Hematopoietic multipotent progenitor cell treated with erythropoietin and hydrocortisone succinate and interleukin-3 and kit ligand, for 6 days (in vitro differentiated cells): ENCODE results near the gene C11orf54.
A peak's percentile ranks its signal among the peaks of the same experiment; 100 is the strongest.
"Not testable (repeated sequence)": the region's sequence is repeated elsewhere in the genome, so short reads cannot be mapped to it uniquely, and the experiment has no call there.

ENCODE experiments used
- DNase-seq: peaks from one replicate; pipeline ENCODE4 v3.0.0-alpha.2; 2015

The C11orf54 gene

DNA sequence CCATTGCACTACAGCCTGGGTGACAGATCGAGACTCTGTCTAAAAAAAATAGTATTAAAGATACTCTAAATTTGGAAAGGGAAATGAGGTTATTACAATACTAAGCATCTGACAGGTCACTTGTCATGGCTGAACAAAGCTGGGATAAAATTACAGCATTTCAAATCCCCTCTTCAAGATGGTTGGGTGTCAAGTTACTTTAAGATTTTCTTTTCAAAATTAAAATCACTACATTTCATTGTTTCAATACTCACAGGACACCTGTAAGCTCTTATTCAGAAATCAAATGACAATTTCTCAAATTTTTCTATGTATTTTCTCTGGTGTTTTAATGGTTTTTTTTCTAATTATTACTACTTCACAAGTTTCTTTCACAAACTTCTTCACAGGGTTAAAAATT, 5.8 kb upstream of the C11orf54 start:
- no peak for DNase-seq

GRCh38 chr11:93736129-93736528, 5.3 kb upstream of the C11orf54 start:
- no peak for DNase-seq

- no peak for DNase-seq
Observed at GRCh38 chr11:93737904-93738612, 3.4 kb upstream of the C11orf54 start.

DNA sequence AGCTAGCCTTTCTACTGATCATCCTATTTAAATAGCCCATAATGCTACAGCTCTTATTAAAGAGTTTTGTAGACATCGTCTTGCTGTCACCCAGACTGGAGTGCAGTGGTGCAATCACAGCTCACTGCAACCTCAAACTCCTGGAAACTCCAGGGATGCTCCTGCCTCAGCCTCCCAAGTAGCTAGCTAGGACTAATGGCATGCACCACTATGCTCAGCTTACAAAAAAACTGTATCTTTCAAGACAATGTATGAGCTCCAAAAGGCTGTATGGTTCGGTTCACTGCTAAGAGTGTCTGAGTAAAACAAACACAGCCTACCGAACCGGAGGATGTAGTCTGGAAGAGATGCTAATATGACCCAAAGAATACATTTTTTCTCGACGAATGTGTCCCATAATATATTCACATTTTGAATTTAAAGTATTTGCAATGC, 2.8 kb upstream of the C11orf54 start:
- no peak for DNase-seq

DNA sequence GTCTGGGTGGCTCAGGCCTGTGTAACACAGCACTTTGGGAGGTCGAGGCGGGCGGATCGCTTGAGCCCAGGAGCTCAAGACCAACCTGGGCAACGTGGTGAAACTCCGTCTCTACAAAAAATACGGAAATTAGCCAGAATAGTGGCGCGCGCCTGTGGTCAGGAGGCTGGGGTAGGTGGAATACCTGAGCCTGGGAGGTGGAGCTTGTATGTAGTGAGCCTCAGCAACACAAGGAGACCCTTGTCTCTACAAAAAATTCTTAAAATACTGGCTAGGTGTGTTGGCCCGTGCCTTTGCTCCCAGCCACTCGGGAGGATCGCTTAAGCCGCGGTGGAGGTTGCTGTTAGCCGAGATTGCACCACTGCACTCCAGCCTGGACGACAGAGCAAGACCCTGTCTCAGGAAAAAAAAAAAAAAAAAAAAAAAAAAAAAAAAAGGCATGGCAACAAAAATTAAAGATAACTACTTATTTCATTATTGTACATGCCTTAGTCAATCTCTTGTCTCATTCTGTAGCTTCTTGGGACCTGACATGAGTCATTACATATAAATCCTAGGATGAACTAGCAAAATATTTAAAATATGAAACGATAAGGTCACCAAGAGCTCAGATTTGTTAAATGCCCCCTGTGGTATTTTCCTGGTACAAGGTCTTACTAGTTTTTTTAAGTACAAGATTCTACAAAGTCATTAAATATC, 1.3 kb upstream of the C11orf54 start:
- DNase-seq, result peak; percentile 48

DNA sequence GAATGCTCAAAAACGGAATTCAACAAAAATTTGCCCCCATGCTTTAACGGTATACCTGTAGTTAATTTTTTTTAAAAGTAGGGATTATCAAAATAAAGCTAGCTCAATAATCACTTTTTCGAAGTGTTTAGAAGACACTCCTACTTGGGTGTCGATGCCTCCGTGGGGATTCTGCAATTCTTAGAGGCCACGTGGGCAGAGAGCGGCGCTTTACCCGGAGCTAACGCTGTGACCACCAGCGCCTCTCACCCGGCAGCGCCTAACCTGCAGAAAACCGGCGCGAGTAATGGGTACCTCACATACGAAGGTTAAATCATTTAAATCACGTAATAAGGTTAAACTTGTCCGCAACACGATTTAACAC, 760 bp upstream of the C11orf54 start:
- peak; percentile 84 for DNase-seq

DNA sequence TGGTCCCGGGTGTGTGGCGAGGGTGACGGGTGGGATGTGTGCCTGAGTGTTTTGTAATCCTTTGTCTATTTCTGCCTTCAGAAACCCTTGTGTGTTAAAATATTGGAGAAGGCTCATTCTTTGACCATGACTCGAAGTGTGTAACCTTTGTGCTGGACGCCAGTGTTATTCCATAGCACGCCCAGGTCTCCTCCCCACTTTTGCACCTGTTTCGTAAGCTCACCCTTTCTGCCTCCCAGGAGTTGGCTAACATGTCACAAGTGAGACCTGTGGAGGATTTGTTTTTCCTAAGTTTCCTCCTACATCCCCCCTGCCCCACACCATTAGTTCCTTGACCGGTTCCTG, 382 bp downstream of the C11orf54 start:
- DNase-seq, result no peak

DNA sequence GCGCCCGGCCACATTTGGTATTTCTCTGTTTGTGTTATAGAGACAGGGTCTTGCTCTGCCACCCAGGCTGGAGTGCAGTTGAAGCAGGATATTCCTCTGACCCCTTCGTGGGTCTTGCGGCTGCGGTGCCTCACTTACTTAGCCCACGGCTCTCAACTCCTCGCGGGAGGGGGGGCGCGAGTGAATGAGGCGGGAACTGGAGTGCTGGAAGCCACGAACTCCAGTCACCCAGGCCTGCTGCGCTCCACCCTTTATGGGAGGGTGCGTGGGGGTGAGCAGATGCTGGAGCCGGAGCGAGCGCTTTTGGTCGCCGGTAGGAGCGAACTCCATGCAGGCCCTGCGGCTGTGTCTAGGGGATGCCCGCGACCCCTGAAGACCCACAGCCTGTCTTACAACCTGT, 1.8 kb downstream of the C11orf54 start:
- no peak for DNase-seq

DNA sequence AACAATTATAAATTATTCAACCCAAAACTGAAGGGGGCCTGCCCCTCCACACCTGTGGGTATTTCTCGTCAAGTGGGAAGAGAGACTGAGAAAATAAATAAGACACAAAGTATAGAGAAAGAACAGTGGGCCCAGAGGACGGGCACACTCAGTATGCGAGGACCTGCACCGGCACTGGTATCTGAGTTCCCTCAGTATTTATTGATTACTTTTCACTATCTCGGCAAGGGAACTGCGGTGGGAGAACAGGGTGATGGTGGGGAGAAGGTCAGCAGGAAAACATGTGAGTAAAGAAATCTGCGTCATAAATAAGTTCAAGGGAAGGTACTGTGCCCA, 3.2 kb downstream of the C11orf54 start:
- no peak for DNase-seq

DNA sequence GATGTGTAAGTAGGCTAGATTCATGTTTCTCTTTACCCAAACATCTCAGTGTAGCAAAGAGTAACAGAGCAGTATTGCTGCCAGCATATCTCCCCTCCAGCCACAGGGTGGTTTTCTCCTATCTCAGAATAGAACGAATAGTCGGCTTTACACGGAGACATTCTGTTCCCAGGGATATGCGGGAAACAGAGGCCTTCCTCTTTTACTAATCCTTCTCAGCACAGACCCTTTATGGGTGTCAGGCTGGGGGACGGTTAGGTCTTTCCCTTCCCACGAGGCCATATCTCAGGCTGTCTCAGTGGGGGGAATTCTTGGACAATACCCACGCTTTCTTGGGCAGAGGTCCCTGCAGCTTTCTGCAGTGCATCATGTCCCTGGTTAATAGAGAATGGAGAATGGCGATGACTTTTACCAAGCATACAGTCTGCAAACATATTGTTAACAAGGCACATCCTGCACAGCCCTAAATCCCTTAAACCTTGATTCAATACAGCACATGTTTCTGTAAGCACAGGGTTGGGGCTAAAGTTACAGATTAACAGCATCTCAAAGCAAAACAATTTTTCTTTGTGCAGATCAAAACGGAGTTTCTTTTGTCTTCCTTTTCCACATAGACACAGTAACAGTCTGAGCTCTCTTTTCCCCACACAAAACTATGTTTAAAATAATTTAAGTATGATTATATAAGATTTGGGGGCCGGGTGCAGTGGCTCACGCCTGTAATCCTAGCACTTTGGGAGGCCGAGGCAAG, 3.7 kb downstream of the C11orf54 start:
- peak; percentile 73 for DNase-seq

GRCh38 chr11:93746101-93746500, 4.6 kb downstream of the C11orf54 start:
- DNase-seq, result no peak

GRCh38 chr11:93747122-93747521, 5.7 kb downstream of the C11orf54 start:
- no peak for DNase-seq

- no peak for DNase-seq
Observed at GRCh38 chr11:93751001-93751400, 9.5 kb downstream of the C11orf54 start.

DNA sequence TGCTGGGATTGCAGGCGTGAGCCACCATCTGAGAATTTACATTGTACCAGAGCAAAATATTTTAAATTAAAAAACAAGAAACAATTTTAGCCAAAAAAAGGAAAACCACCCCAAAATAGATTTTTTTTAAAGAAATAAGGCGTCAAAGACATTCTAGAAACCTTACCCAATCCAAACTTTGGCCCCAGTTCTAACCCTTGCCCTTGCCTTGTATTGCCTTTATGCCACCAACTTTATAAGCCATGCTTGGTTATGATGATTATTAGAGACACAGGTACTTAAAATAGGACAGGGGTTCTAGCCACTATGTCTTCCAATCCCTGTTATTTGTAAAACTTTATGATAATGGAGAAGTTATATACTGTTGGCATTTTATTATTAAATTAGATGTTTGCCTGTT, 11.8 kb downstream of the C11orf54 start:
- DNase-seq, result no peak

DNA sequence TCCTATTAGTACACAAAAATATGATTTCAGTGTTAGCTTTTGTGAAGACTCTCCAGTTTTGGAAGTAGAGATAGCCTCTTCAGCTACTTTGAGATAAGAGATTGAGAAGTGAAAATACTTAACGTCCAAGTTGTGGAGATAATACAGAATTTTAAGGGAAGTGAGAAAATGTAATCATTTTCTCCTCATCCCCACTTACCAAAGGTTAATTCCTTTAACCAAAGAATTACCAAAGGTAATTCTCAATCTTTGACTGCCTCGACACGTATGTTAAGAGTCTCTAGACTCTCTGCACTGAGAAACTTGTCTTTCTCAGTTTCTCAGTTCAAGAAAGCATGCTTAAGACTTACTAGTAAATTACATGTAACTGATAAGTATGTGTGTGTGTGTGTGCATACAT, 15.3 kb downstream of the C11orf54 start:
- DNase-seq, result no peak

GRCh38 chr11:93757301-93757700, 15.8 kb downstream of the C11orf54 start:
- no peak for DNase-seq

DNA sequence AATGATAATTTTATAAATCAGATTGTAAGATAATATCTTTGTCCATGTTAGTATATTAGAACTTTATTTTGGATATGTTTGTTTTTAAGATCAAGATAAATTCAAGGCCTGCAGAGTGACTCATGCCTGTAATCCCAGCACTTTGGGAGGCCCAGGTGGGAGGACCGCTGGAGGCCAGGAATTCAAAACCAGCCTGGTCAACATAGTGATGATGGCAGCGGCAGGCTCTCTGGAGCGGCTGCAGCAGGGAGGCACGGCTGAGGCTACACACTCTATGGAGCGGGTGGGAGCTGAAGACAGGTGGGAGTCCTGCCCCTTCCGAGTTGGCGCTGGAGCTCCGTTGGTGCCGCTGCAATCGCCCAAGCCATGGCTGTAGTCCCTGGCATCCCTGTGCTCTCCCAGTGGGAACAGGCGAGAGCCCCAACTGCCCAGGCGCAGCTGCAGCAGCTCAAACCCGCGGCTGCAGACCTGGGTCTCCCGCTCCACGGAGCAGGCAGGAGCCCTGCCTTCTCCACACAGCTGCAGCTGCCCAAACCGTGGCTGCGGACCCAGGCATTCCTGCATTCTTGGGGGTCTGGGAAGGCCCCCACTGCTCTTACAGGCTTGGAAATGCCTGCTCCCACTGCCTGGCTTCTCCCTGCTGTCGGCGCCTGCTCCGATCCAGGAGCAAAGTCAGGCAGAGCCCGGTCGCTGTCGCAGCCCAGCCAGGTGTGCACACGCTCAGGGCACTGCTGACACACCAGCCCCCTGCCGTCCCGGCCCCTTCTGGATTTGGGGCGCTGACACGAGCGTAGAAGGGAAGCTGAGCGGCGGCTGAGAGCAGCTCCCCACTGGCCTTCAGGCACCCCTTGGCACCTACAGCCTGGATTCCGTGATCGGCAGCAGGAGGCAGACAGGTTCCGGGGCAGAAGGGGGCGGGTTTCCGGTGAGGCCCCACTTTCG, 16.7 kb downstream of the C11orf54 start:
- DNase-seq, result no peak

- not testable (repeated sequence) for DNase-seq
Observed at GRCh38 chr11:93759123-93759522, 17.7 kb downstream of the C11orf54 start.

- DNase-seq, result no peak
Observed at GRCh38 chr11:93761910-93762309, 20.4 kb downstream of the C11orf54 start.

DNA sequence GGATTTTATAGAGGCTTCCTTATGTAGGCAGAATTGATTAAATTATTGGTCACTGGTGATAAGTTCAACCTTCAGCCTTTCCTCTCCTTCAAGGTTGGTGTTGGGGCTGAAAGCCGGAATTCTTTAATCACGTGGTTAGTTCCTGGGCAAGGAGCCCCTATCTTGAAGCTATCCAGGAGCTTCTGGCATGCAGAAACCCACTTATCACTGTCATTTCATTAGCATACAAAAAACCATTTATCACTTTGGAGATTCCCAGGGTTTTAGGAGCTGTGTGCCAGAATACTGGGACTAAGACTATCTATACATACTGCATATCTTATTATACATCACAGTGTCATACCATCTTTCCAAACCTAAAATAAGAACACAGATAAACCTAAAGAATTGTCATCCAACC, 24.1 kb downstream of the C11orf54 start:
- no peak for DNase-seq

- DNase-seq, result no peak
Observed at GRCh38 chr11:93766504-93766903, 25.0 kb downstream of the C11orf54 start.

GRCh38 chr11:93767018-93767417, 25.5 kb downstream of the C11orf54 start:
- no peak for DNase-seq

DNA sequence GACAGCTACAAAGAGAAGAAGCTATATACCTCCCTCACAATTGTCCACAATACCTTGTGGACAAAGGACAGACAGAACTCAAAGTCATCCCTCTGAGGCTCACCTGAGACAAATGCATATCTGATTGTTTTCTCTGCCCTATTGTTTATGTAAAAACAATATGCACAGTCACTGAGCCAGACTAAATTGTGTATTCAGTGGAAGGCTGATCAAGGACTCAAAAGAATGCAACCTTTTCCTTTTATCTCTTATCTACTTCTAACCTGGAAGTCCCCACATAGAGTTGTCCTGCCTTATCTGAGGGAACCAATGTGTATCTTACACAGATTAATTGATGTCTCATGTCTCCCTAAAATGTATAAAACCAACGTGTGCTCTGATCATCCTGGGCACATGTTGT, 28.7 kb downstream of the C11orf54 start:
- DNase-seq, result no peak
